Activated CD8-positive, alpha-beta memory T cell treated with anti-CD3 and anti-CD28 coated beads, Interleukin-2, amount 50 U/mL, for 48 hours (primary cell): Measurements from ENCODE around the gene KIAA0753.

Experiments
- DNase-seq: peaks from one replicate; pipeline ENCODE4 v3.0.0-alpha.2; 2020

The KIAA0753 gene

DNA sequence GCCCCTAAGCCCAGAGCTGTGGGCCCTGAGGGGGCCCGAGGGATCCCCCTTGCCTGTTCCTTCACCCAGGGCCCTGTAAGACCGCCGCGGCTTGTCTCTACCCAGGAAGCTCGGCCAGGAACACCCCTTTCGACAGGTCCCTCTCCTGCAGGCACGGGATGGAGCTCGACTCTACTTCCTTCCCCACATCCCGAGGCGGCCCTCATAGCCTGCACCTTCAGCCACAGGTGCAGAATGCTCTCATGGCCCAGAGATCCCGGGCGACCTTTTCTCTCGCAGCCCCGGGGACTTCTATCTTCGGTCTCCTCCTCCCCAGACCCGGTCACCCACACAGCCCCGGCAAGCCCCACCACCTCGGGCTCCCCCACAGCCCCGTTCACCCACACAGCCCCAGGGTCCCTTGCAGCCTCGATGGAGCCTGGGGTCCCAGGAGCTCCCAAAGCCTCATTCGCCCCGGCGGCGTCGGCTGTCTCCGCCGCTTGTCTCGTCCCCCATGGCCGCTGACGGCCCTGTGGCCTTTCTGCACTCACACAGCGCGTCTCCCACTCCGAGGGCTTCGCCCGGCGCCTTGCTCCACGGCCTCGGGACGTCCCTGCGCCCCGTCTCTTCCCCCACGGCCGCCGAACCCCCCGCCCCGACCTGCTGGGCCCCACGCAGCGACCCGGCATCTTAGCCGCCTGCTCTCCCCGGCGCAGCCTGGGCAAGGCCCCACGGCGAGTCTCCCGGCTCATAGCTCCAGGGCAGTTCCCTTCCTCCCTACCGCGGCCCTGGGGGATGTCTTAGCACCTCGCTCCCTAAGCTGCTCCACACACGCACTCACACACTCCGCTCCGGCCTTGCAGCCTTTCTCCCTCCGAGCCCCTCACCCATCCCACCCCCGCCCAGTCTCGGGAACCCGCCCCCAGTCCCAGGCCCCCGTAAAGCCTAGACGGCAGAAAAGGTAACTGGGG, 650 bp downstream of the KIAA0753 start:
- peak; percentile 73 for DNase-seq

GRCh38 chr17:6639014-6639585, 1.4 kb downstream of the KIAA0753 start:
- no peak for DNase-seq

DNA sequence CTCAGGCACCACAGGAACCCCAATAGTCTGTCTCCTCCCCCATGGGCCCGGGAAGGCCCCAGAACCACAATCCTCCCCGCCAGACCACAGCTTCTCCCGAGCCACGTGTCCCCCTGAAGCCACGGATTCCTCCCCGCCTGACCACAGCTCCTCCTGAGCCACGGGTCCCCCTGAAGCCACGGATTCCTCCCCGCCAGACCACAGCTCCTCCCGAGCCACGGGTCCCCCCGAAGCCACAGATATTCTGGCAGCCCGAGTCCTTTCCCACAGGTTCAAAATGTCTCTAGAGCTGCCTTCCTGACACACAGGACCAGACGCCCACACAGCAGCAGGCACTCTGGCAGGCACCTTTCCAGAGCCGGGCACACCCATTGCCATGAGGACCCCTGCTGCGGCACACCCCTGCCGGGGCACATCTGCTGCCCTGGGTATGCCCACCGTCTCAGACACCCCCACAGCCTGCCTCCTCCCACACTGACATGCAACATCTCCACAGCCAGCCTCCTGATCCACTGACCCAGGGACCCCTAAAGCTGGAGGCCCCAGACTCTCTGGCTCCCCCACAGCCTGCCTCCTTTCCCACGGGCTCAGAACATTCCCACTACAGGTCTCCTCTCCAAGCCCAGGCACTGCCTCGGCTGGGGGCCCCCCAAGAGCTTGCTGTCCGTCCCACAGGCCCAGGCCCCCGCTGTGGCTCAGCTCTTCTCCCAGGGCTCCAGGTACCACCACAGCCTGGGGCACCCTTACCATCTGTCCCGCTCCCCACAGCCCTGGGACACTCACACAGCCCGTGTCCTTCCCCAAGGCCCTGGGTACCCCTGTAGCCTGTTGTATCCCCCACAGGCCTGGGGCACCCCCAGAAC, 2.2 kb downstream of the KIAA0753 start:
- DNase-seq, result no peak

DNA sequence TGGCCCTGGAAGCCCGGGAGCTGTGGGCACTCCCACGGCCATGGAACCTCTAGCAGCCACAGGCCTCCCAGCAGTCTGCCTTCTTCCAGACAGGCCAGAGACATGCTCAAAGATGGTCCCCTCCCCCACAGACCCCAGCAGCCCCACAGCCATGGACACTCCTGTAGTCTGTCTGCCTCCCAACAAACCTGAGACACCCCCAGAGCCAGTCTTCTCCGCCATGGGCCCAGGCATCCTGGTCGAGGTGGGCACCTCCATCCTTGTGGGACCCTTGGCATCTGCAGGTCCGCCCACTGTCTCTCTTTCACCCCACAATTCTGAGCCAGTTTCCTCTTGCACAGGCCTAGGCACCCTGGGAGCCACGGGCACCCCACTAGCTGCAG, 3.1 kb downstream of the KIAA0753 start:
- DNase-seq, result no peak

- DNase-seq, result no peak
These were observed 3.7 kb downstream of the KIAA0753 start for GRCh38 chr17:6636616-6637457.

- no peak for DNase-seq
These were observed 4.4 kb downstream of the KIAA0753 start for GRCh38 chr17:6636105-6636504.

DNA sequence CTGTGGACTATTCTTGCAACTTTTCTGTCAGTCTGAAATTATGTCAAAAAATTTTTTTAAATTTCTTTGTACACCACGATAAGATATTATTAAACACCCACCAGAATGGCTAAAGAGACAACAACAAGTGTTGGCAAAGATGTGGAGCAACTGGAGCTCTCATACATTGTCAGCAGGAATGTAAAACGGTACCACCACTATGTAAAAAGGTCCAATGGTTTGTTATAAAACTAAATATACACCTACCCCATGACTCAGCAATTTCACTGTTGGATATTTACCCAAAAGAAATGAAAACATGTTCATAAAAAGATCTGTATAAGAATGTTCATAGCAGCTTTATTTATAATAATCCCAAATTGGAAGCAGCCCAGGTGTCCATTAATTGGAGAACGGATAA, 7.2 kb downstream of the KIAA0753 start:
- no peak for DNase-seq

DNA sequence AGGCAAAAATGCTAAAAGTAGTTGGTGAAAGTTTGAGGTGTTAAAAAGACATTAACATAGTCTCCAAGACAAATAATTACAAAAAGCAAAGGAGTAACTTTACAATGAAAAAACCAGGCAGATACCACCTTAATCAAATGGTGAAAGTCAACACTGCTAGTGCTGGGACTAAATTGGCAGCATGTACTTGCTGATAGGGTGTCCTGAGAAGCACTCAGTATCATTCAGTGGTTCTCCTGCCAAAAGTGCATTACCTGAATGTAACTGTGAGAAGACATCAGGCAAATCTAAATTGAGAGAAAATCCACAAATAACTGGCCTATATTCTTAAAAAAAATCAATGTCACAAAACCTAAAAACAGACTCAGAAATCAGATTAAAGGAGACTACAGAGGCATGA, 8.0 kb downstream of the KIAA0753 start:
- DNase-seq, result no peak

DNA sequence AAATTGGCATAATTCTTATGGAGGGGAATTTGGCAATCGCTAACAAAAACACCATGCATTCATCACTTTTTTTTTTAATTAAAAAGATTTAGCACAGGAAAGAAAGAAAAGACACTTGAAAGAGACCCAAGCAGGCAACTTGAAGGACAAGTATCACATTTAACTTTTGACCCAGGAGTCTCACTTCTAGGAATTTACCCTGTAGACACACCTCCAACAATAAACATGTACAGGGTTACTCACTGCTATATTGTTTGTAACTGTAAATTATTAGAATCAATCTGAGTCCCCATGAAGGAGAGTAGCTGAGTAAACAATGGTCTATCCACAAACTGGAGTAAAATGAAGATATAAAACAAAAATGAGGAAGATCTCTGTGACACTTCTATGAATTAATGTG, 10.1 kb downstream of the KIAA0753 start:
- DNase-seq, result no peak

GRCh38 chr17:6627019-6627418, 13.5 kb downstream of the KIAA0753 start:
- no peak for DNase-seq

DNA sequence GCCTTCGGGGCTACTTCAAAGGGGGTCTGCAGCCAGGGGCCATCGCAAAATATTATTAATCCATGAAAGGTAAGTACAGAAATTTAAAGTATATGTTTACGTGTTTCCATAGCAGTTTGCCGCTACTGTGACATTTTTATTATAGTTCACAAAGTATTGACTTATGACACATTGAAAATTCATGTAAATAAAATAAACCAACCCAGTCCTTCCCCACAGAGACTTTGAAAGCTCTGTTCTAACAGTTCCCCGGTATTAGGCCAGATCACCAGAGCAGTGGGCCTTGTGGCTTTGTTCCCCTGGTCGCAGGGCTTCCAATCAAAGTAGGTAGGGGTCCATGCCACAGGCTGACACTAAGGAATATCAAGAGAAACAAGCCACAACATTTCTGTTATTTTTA, 13.9 kb downstream of the KIAA0753 start:
- DNase-seq, result no peak

GRCh38 chr17:6623941-6624340, 16.6 kb downstream of the KIAA0753 start:
- DNase-seq, result no peak

DNA sequence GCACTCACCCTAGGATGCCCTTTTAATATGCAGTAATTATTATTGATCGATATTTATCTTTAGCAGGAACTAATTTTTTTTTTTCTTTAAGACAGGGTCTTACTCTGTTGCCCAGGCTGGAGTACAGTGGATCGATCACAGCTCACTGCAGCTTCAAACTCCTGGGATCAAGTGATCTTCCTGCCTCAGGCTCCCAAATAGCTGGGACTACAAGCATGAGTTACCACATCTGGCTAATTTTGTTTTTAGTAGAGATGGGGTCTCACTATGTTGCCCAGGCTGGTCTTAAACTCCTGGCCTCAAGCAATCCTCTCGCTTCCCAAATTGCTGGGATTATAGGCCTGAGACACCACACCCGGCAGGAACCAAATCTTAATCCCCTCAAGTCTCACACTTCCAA, 29.3 kb downstream of the KIAA0753 start:
- no peak for DNase-seq

DNA sequence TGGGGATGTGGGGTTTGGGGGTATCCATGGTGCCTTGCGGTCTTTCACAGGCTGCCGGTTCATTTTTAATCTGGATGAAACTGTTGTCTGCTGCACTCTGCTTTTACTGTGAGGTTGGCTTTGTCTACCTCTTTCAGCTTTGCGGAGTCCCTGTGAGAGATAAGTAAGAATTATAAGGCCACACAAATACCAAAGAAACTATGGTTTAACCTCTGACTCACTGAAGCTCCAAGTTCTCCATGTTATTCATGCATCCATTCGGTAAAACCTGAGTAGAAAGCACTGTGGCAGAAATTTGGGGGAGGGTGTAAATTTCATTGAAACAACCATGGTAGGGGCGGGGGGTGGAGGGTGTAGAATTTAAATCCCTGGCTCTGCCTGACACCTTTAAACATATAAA, 30.5 kb downstream of the KIAA0753 start:
- no peak for DNase-seq

DNA sequence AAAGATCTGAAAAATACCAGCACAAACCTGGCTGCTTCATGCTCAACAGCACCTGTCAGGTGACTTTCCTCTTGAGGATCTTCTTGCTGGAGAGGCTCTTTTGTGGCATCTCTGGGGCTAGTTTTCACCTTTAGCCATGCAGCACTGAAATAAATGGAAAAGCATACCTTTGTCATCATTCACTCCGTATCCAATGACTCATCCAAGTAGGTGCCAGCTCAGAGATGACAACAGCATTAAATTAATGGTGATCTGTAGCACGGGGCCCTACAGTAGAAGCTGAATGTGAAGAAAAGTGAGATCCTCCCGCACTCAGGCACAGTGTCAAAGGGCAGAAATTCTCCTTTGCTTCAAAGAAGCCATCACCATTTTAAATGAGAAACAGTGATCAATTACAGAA, 32.2 kb downstream of the KIAA0753 start:
- no peak for DNase-seq

GRCh38 chr17:6605142-6605541, 35.4 kb downstream of the KIAA0753 start:
- DNase-seq, result no peak

DNA sequence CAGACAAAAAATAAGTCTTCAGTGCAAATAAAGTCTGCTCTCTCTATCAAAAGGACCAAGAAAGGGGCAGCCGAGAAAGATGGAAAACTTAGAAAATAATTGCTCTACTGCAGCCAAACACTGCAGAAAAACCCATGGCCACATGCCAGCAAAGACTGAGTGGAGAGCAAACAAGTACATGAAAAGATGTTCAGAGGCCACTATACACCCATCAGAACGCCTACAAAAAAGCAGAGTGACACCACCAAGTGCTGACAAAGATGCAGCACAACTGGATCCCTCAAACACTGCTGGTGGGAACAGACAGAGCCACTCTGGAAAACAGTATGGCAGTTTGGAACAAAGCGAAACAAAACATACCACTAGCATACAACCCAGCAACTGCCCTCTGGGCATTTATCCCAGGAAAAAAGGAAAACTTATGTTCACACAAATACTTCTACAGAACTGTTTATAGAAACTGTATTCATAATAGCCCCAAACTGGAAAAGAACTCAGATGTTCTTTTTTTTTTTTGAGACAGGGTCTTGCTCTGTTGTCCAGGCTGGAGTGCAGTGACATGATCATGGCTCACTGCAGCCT, 36.7 kb downstream of the KIAA0753 start:
- DNase-seq, result no peak

DNA sequence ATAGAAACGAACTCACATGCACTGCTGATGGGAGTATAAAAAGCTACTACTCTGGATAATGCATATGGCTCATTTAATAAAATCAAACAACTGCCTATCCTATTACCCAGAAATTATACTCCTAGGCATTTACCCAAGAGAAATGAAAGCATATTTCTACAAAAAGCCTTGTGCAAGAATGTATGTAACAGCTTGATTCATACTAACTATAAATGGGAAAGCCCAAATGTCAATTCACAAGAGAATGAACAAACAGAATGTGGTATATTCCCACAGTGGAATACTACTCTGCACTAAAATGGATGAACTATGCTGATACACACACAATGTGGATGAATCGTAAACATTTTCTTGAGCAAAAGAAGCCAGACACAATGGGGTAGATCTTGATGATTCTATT, 38.4 kb downstream of the KIAA0753 start:
- no peak for DNase-seq

GRCh38 chr17:6599364-6599763, 41.1 kb downstream of the KIAA0753 start:
- DNase-seq, result no peak

GRCh38 chr17:6597727-6598126, 42.8 kb downstream of the KIAA0753 start:
- DNase-seq, result no peak

- DNase-seq, result no peak
These were observed 43.6 kb downstream of the KIAA0753 start for GRCh38 chr17:6596941-6597340.

GRCh38 chr17:6596511-6596910, 44.0 kb downstream of the KIAA0753 start:
- no peak for DNase-seq
